HG02610 (cell line): ENCODE results near the gene CHMP2B.
"Not testable (repeated sequence)": the region's sequence is repeated elsewhere in the genome, so short reads cannot be mapped to it uniquely, and the experiment has no call there.

ENCODE experiments used
- ATAC-seq: cut with Tn5 transposase; IDR thresholded peaks from one replicate; pipeline ENCODE4 v1.9.1; 2021; ENCODE audit warnings: mild to moderate bottlenecking, moderate library complexity; ENCODE audit not compliant: unreplicated experiment

CHMP2B gene

GRCh38 chr3:87229113-87229512 lies 2.0 kb downstream of the CHMP2B start:
- ATAC-seq = no peak

- no peak for ATAC-seq
Observed at GRCh38 chr3:87233805-87234204, 6.7 kb downstream of the CHMP2B start.

- no peak for ATAC-seq
Observed at GRCh38 chr3:87236093-87236492, 9.0 kb downstream of the CHMP2B start.

GRCh38 chr3:87246662-87247429 lies 19.7 kb downstream of the CHMP2B start:
- no peak for ATAC-seq

GRCh38 chr3:87247430-87247773 lies 20.3 kb downstream of the CHMP2B start:
- no peak for ATAC-seq

- not testable (repeated sequence) for ATAC-seq
Observed at GRCh38 chr3:87248231-87248630, 21.1 kb downstream of the CHMP2B start.

GRCh38 chr3:87248831-87249230 lies 21.7 kb downstream of the CHMP2B start:
- no peak for ATAC-seq

GRCh38 chr3:87250009-87250408 lies 22.9 kb downstream of the CHMP2B start:
- ATAC-seq = no peak

- ATAC-seq = peak; percentile 79
Observed at GRCh38 chr3:87260270-87260669, 33.2 kb downstream of the CHMP2B start.

GRCh38 chr3:87261925-87262324 lies 34.8 kb downstream of the CHMP2B start:
- ATAC-seq = no peak

GRCh38 chr3:87267953-87268645 lies 41.0 kb downstream of the CHMP2B start:
- no peak for ATAC-seq

GRCh38 chr3:87268646-87269211 lies 41.6 kb downstream of the CHMP2B start:
- ATAC-seq = no peak

GRCh38 chr3:87269723-87270122 lies 42.6 kb downstream of the CHMP2B start:
- ATAC-seq = no peak

GRCh38 chr3:87270908-87271700 lies 44.0 kb downstream of the CHMP2B start:
- no peak for ATAC-seq

GRCh38 chr3:87272718-87273341 lies 45.7 kb downstream of the CHMP2B start:
- ATAC-seq = peak; percentile 96

GRCh38 chr3:87276484-87276883 lies 49.4 kb downstream of the CHMP2B start, which contains the start of gene POU1F1:
TSS of gene POU1F1 (minus strand) at chr3:87276584. CDS start at chr3:87276462, 122 bp downstream.
- no peak for ATAC-seq

GRCh38 chr3:87287011-87287410 lies 59.9 kb downstream of the CHMP2B start:
- ATAC-seq = peak; percentile 90

- ATAC-seq = no peak
Observed at GRCh38 chr3:87288446-87288845, 61.3 kb downstream of the CHMP2B start.

GRCh38 chr3:87298111-87298718 lies 71.1 kb downstream of the CHMP2B start:
- ATAC-seq = peak; percentile 75

GRCh38 chr3:87305031-87305430 lies 77.9 kb downstream of the CHMP2B start:
- not testable (repeated sequence) for ATAC-seq
